GM23338 (cell line): ENCODE data around the gene CPNE2.

Experiments used
- CREB1 ChIP-seq: fragments of 250-450 bp; sonication (Bioruptor Pico); IDR thresholded peaks from 2 replicates; pipeline ENCODE4 v1.5.0; 2020; ENCODE audit warnings: low read depth, mild to moderate bottlenecking, moderate library complexity
- EZH2 ChIP-seq: fragments of 200-600 bp; sonication (generic); IDR thresholded peaks from one replicate; pipeline ENCODE4 v1.8.0; 2017; ENCODE audit warnings: antibody characterized with exemption, mild to moderate bottlenecking, low read depth; ENCODE audit not compliant: unreplicated experiment
- EZH2phosphoT487 ChIP-seq: fragments of 200-600 bp; sonication (generic); IDR thresholded peaks from one replicate; pipeline ENCODE4 v1.8.1; 2018; ENCODE audit warnings: antibody characterized with exemption; ENCODE audit not compliant: unreplicated experiment
- JUNB ChIP-seq: IDR thresholded peaks from one replicate; pipeline ENCODE4 v1.6.1; 2016; ENCODE audit warnings: antibody characterized with exemption; ENCODE audit not compliant: unreplicated experiment
- NANOG ChIP-seq: IDR thresholded peaks from 2 replicates; pipeline ENCODE4 v1.6.1; 2016; ENCODE audit warnings: antibody characterized with exemption, borderline replicate concordance
- POLR2AphosphoS5 ChIP-seq: IDR thresholded peaks from 2 replicates; pipeline ENCODE4 v1.6.1; 2016; ENCODE audit warnings: antibody characterized with exemption, low read depth
- STAT1 ChIP-seq: IDR thresholded peaks from one replicate; pipeline ENCODE4 v1.6.1; 2016; ENCODE audit warnings: antibody characterized with exemption; ENCODE audit not compliant: unreplicated experiment
- ZNF114 ChIP-seq: fragments of 250-450 bp; sonication (Bioruptor Pico); IDR thresholded peaks from 2 replicates; pipeline ENCODE4 v1.5.0; 2020; ENCODE audit warnings: mild to moderate bottlenecking, moderate library complexity
- ZNF331 ChIP-seq: fragments of 250-450 bp; sonication (Bioruptor Pico); IDR thresholded peaks from 2 replicates; pipeline ENCODE4 v1.5.0; 2020; ENCODE audit warnings: low read depth, mild to moderate bottlenecking, moderate library complexity
- TF ChIP-seq, protein P1 (sequence below), 2 experiments: fragments of 200-600 bp in 1 of 2; sonication (generic) in 1 of 2; conservative IDR thresholded peaks; 2 replicates each; pipeline versions ENCODE4 v1.5.1 to v1.6.1; 2016 to 2017; ENCODE audit warnings: antibody characterized with exemption in 2 of 2, low read depth in 2 of 2, mild to moderate bottlenecking in 2 of 2, moderate library complexity in 1 of 2
- TF ChIP-seq, protein P2 (sequence below): IDR thresholded peaks from one replicate; pipeline ENCODE4 v1.6.1; 2018; ENCODE audit warnings: antibody characterized with exemption; ENCODE audit not compliant: unreplicated experiment
- TF ChIP-seq, protein P3 (sequence below): IDR thresholded peaks from 2 replicates; pipeline ENCODE4 v1.6.1; 2016; ENCODE audit warnings: antibody characterized with exemption
- TF ChIP-seq, protein P4 (sequence below): fragments of 250-450 bp; sonication (Bioruptor Pico); IDR thresholded peaks from 2 replicates; pipeline ENCODE4 v1.5.0; 2020; ENCODE audit warnings: mild to moderate bottlenecking, moderate library complexity

DNA sequence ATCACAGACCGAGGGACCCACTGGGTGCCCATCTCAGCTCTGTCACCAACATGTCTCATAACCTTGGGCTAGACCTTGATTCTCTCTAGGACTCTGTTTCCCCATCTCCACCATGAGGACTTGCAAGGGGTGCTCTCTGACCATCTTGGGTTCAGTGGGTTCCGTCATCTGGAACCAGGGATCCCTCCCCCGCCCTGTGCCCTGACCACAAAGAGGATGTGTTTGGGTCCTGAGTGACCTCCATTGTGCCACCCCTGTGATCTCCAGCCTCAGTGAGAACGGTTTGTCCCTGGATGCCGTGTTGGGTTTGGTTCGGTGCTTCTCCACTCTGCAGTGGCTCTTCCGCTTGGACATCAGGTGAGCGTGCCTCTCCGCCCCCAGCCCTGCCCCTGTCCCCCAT is 49.1 kb upstream of the CPNE2 start:
- TF ChIP-seq POLR2AphosphoS5: no peak
- TF ChIP-seq, protein P1, sequence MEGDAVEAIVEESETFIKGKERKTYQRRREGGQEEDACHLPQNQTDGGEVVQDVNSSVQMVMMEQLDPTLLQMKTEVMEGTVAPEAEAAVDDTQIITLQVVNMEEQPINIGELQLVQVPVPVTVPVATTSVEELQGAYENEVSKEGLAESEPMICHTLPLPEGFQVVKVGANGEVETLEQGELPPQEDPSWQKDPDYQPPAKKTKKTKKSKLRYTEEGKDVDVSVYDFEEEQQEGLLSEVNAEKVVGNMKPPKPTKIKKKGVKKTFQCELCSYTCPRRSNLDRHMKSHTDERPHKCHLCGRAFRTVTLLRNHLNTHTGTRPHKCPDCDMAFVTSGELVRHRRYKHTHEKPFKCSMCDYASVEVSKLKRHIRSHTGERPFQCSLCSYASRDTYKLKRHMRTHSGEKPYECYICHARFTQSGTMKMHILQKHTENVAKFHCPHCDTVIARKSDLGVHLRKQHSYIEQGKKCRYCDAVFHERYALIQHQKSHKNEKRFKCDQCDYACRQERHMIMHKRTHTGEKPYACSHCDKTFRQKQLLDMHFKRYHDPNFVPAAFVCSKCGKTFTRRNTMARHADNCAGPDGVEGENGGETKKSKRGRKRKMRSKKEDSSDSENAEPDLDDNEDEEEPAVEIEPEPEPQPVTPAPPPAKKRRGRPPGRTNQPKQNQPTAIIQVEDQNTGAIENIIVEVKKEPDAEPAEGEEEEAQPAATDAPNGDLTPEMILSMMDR (conservative IDR thresholded peaks at IDR 0.05; ENCODE audit: low read depth in 2 of 2): no peak
- TF ChIP-seq EZH2: no peak
- no peak for TF ChIP-seq ZNF114 (CRISPR knock-in tag)
- no peak for TF ChIP-seq EZH2phosphoT487
- no peak for TF ChIP-seq JUNB
- TF ChIP-seq, protein P2, sequence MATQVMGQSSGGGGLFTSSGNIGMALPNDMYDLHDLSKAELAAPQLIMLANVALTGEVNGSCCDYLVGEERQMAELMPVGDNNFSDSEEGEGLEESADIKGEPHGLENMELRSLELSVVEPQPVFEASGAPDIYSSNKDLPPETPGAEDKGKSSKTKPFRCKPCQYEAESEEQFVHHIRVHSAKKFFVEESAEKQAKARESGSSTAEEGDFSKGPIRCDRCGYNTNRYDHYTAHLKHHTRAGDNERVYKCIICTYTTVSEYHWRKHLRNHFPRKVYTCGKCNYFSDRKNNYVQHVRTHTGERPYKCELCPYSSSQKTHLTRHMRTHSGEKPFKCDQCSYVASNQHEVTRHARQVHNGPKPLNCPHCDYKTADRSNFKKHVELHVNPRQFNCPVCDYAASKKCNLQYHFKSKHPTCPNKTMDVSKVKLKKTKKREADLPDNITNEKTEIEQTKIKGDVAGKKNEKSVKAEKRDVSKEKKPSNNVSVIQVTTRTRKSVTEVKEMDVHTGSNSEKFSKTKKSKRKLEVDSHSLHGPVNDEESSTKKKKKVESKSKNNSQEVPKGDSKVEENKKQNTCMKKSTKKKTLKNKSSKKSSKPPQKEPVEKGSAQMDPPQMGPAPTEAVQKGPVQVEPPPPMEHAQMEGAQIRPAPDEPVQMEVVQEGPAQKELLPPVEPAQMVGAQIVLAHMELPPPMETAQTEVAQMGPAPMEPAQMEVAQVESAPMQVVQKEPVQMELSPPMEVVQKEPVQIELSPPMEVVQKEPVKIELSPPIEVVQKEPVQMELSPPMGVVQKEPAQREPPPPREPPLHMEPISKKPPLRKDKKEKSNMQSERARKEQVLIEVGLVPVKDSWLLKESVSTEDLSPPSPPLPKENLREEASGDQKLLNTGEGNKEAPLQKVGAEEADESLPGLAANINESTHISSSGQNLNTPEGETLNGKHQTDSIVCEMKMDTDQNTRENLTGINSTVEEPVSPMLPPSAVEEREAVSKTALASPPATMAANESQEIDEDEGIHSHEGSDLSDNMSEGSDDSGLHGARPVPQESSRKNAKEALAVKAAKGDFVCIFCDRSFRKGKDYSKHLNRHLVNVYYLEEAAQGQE: no peak
- TF ChIP-seq CREB1: no peak
- TF ChIP-seq ZNF331 (CRISPR knock-in tag): no peak
- TF ChIP-seq STAT1: no peak
- TF ChIP-seq, protein P3, sequence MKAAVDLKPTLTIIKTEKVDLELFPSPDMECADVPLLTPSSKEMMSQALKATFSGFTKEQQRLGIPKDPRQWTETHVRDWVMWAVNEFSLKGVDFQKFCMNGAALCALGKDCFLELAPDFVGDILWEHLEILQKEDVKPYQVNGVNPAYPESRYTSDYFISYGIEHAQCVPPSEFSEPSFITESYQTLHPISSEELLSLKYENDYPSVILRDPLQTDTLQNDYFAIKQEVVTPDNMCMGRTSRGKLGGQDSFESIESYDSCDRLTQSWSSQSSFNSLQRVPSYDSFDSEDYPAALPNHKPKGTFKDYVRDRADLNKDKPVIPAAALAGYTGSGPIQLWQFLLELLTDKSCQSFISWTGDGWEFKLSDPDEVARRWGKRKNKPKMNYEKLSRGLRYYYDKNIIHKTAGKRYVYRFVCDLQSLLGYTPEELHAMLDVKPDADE: no peak
- no peak for TF ChIP-seq NANOG
- TF ChIP-seq, protein P4, sequence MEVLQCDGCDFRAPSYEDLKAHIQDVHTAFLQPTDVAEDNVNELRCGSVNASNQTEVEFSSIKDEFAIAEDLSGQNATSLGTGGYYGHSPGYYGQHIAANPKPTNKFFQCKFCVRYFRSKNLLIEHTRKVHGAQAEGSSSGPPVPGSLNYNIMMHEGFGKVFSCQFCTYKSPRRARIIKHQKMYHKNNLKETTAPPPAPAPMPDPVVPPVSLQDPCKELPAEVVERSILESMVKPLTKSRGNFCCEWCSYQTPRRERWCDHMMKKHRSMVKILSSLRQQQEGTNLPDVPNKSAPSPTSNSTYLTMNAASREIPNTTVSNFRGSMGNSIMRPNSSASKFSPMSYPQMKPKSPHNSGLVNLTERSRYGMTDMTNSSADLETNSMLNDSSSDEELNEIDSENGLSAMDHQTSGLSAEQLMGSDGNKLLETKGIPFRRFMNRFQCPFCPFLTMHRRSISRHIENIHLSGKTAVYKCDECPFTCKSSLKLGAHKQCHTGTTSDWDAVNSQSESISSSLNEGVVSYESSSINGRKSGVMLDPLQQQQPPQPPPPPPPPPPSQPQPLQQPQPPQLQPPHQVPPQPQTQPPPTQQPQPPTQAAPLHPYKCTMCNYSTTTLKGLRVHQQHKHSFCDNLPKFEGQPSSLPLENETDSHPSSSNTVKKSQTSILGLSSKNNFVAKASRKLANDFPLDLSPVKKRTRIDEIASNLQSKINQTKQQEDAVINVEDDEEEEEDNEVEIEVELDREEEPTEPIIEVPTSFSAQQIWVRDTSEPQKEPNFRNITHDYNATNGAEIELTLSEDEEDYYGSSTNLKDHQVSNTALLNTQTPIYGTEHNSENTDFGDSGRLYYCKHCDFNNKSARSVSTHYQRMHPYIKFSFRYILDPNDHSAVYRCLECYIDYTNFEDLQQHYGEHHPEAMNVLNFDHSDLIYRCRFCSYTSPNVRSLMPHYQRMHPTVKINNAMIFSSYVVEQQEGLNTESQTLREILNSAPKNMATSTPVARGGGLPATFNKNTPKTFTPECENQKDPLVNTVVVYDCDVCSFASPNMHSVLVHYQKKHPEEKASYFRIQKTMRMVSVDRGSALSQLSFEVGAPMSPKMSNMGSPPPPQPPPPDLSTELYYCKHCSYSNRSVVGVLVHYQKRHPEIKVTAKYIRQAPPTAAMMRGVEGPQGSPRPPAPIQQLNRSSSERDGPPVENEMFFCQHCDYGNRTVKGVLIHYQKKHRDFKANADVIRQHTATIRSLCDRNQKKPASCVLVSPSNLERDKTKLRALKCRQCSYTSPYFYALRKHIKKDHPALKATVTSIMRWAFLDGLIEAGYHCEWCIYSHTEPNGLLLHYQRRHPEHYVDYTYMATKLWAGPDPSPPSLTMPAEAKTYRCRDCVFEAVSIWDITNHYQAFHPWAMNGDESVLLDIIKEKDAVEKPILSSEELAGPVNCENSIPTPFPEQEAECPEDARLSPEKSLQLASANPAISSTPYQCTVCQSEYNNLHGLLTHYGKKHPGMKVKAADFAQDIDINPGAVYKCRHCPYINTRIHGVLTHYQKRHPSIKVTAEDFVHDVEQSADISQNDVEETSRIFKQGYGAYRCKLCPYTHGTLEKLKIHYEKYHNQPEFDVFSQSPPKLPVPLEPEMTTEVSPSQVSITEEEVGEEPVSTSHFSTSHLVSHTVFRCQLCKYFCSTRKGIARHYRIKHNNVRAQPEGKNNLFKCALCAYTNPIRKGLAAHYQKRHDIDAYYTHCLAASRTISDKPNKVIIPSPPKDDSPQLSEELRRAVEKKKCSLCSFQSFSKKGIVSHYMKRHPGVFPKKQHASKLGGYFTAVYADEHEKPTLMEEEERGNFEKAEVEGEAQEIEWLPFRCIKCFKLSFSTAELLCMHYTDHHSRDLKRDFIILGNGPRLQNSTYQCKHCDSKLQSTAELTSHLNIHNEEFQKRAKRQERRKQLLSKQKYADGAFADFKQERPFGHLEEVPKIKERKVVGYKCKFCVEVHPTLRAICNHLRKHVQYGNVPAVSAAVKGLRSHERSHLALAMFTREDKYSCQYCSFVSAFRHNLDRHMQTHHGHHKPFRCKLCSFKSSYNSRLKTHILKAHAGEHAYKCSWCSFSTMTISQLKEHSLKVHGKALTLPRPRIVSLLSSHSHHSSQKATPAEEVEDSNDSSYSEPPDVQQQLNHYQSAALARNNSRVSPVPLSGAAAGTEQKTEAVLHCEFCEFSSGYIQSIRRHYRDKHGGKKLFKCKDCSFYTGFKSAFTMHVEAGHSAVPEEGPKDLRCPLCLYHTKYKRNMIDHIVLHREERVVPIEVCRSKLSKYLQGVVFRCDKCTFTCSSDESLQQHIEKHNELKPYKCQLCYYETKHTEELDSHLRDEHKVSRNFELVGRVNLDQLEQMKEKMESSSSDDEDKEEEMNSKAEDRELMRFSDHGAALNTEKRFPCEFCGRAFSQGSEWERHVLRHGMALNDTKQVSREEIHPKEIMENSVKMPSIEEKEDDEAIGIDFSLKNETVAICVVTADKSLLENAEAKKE (CRISPR knock-in tag): no peak
